Stimulated activated CD8-positive, alpha-beta memory T cell treated with anti-CD3 and anti-CD28 coated beads, Interleukin-4, amount 100 ng/mL, for 24 hours (primary cell): ENCODE results near the gene DEPP1.

ENCODE experiments used
- DNase-seq: peaks from one replicate; pipeline ENCODE4 v3.0.0-alpha.2; 2020; ENCODE audit warnings: low read depth

The DEPP1 gene

DNA sequence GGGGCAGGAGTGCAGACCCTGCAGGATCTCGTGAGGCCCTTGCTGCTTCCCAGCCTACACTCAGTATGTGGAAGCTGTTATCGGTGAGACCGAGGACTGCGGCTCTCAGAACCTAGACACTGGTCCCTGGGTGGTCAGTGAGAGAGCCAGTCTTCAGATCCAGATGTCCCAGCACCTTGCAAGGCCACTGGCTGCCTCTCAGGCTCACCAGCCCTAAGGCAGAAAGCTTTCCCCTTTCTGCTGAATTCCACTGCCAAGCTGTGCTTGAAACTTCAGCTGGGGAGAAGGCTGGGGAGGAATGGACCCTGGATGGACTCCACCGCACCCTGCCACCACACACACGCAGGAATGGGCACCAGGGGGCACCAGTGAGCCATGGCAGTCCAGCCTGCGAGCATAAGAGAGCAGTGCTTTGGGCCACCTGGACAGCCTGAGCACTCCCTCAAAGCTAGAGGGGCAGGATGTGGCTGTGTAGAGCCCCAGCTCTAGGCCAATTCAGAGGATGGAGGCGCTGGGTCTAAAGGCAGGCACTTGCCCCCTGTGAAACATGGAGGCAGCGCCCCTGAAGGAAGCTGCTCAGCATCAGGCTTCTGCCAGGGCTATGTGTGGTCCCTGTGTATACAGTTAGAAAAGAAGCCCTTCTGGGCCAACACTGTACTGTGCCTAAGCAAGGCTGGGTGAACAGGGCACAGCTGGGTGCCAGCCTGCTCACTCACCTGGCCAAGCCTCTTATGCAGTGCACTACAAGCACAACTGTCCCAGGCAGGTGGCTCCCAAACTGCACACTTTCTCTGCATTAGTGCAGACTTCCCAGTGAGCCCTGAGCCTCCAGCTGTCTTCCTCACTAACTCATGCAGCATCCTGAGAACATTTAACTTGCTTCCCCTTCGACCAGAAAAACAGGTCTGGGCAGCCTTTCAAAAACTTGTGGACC lies 45.8 kb downstream of the DEPP1 start:
- DNase-seq: peak; percentile 75

DNA sequence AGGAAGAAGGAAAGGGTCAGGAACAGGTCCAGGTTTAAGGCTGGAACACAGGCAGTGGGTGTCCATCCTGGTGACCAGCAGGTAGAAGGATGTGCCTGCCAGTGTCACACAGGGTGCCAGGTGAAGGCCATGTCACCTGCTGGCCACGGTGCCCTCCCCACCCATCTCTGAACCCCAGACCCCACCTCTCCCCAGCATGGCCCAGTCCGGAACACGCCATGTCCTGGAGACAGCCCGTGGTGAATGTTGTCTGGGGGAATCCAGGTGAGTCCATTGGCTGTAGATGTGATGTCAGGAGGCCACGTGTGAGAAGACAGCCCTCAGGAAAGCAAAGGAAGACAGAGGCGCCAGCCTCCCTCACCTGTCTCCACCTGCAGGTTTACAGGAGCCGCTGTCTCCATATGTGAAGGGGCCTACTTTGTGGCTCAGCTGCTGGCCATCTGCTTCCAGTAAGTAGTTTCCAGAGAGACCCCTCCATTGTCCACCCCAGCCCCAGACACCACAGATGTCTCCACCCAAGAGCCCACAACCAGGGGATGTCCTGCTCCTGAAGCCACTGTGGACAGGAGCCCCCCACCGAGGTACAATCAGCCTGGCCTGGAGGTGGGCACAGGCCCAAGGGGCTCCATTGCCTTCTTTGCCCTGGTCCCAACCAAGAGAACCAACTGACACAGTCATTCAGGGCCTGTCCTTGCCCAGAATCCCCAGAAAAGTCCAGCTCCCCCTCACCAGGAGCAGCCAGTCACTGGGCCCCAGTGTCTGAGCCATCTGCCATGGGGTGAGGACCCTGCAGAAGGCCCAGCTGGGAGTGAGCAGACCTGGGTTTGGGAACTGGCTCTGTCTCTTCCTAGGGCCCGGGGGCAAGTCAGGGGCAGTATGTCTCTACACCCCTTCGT lies 46.7 kb downstream of the DEPP1 start:
- DNase-seq: no peak

DNA sequence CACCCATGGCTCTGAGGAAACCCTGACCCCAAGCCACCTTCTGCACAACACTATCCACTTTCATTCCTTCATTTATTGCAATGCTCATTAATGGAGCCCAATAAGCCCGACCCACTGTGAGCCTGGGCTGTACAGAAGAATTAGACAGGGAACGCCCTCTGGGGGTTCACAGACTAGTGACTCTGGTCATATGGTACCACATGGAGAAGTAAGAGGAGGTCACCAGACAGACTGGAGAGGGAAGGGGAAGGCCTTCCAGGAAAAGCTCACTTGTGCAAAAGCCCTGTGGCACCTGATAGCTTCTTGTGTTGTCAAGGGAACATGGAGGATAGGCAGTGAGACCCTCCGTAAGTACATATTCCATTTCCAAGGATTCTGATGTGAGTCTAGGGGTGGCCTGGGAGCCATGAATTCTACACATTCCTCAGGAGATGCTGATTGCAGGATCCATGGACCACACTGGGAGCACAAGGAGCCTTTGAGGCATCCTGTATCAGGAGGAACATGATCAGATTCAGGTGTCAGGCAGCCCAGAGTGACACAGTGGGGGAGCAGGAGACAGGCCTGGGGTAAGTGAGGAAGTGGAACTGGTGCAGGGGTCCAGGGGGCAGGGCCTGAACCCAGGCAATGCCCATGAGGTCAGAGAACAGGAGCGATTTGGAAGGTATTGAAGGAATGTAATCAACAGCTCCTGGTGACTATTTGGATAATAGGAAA lies 47.5 kb downstream of the DEPP1 start:
- no peak for DNase-seq

DNA sequence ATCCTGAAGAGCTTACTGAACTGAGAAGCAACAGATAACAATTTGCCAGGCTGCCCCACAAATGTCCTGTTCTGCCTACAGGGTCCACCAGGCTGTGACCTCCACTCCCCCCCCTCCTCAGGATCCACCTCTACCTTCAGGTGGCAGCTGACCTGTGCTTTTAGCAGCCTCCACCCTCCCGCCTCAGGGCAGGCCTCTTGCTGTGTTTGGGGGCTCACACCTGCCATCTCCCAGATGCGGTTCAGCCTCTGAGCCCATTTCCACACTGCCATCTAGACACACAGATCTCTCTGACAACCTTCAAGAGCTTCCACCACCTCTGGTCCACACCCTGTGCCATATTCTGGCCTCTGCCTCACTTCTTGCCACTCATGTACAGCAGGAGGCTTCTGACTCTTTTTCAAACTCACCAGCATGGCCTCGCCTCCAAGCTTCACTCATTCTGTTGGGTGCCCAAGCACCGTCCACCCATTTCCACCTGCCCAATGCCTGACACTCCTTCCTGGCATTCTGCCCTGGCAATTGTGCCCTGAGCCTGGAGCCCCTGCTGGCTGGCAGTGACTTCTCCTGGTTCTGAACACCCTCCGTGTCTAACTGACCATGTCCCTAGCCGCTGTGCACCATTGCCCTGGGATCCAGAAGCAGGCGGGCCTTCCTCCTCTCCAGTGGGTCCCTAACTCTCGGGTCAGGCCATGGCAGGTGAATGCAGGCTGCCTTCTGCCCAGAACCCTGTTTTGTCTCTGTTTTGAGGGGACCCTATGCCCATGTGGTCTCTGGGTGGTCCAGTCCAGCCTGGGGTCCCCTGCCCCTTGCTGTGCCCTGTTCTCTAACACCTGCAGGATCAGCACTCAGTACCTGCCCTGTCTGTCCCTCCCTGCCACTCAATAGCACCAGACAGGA lies 49.0 kb downstream of the DEPP1 start:
- no peak for DNase-seq

DNA sequence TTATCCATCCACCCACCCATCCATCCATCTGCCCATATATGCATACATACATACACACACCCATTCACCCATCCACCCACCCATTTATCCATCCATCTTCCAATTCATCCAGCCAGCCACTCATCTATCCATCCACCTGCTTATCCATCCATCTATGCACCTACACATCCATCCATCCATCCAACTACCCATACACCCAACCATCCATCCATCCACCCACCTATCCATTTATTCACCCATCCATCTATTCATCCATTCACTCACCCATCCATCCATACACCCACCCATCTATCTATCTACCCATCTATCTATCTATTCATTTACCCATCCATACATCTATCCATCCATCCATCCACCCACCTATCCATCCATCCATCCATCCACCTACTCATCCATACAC lies 50.1 kb downstream of the DEPP1 start:
- DNase-seq: no peak

DNA sequence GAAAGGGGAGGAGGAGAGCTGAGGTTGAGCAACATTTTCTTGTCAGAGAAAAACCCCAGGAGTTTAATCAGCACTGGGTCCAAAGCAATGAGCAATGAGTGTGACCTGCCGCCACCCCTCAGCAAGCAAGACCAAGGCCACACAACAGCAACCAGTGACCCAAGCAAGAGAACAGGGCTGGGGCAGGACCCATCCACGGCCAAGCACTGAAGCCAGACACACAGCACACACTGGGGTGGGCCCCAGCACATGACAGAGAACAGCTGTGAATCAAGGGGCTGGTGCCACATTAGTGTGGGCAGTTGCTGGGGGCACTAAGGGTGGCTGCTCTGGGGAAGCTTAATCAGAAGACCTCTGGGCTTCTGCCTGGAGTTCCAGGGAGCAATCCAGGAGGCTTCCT lies 51.3 kb downstream of the DEPP1 start:
- no peak for DNase-seq

DNA sequence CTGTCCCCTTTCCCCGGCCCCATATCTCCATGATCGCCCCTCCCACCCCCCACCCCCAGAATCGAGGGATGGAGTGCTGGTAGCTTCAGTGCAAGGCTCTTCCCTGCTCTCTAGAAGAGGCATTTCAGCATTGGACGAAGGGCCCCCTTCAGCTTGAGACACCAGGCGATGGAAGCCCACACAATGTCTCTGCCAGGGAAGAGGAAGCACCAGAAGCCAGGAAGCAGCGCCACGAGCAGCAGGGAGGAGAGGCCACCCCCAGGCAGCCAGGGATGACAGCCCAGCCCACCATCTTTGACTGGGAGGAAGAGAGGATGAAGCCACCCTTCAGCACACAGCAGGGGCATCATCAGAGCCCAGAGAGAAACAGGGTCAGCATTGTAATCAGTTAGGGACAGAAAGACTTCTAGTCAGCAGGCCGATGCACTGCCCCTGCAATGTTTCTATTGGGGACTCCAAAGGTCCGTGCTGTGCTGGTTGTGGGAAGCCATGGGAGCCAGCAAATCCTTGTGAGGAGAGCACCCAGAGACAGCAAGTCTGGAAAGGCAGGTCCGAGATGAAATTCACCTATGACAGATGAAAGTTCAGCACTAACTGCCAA lies 51.8 kb downstream of the DEPP1 start:
- DNase-seq: no peak
